Smooth muscle cell (in vitro differentiated cells): ENCODE results near the gene ZKSCAN3. TPM values are rescaled to one million over a fixed set of nuclear protein-coding genes. Genes with fewer than 3 reads are reported as not detected.

Source experiments
- DNase-seq: peaks from one replicate; lab custom pipeline; 2025; ENCODE audit not compliant: unreplicated experiment; lab: John Stamatoyannopoulos, UW
- H2AFZ ChIP-seq: fragments of 200-600 bp; sonication (generic); 2 replicates; pipeline ENCODE4 v1.6.0; 2016; ENCODE audit warnings: antibody characterized with exemption, low read depth, mild to moderate bottlenecking
- H3F3A ChIP-seq: fragments of 200-600 bp; sonication (generic); 2 replicates; pipeline ENCODE4 v1.6.0; 2017; ENCODE audit warnings: antibody characterized with exemption, low read depth
- H3K27ac ChIP-seq: fragments of 200-600 bp; sonication (generic); 2 replicates; pipeline ENCODE4 v1.5.1; 2016; ENCODE audit warnings: low read depth, mild to moderate bottlenecking
- H3K27me3 ChIP-seq: fragments of 200-600 bp; sonication (generic); 2 replicates; pipeline ENCODE4 v1.6.1; 2016; ENCODE audit warnings: low read depth, mild to moderate bottlenecking
- H3K36me3 ChIP-seq: fragments of 200-600 bp; sonication (generic); 2 replicates; pipeline ENCODE4 v1.5.1; 2016; ENCODE audit warnings: low read depth
- H3K4me1 ChIP-seq: fragments of 200-600 bp; sonication (generic); 2 replicates; pipeline ENCODE4 v1.5.1; 2016; ENCODE audit warnings: low read depth
- H3K4me2 ChIP-seq: fragments of 200-600 bp; sonication (generic); 2 replicates; pipeline ENCODE4 v1.6.0; 2016; ENCODE audit warnings: mild to moderate bottlenecking
- H3K4me3 ChIP-seq: fragments of 200-600 bp; sonication (generic); 2 replicates; pipeline ENCODE4 v1.5.1; 2016; ENCODE audit warnings: mild to moderate bottlenecking
- H3K79me2 ChIP-seq: fragments of 200-600 bp; sonication (generic); 2 replicates; pipeline ENCODE4 v1.6.0; 2016; ENCODE audit warnings: low read depth, mild to moderate bottlenecking
- H3K9ac ChIP-seq: fragments of 200-600 bp; sonication (generic); 2 replicates; pipeline ENCODE4 v1.6.0; 2016; ENCODE audit warnings: low read depth
- H3K9me3 ChIP-seq: fragments of 200-600 bp; sonication (generic); replicated peaks from 2 replicates; pipeline ENCODE4 v1.5.1; 2016; ENCODE audit warnings: low read depth
- H4K20me1 ChIP-seq: fragments of 200-600 bp; sonication (generic); 2 replicates; pipeline ENCODE4 v1.6.0; 2016; ENCODE audit warnings: low read depth
- WGBS: methylation state at CpG from one replicate; pipeline ENCODE4 v1.1.7; 2016; ENCODE audit warnings: low lambda C conversion rate; 5-methylcytosine and 5-hydroxymethylcytosine counted together
- polyA plus RNA-seq: library from polyadenylated mRNA; unstranded; fragments of >200 nt; fragmentation: Nextera tagmentation; extraction: Ambion mirVana; gene quantifications from 2 replicates; pipeline ENCODE4 v1.2.1, GENCODE V29; 2016
- total RNA-seq: library from RNA; depleted of rRNA; stranded (reverse); fragments of >200 nt; gene quantifications from 2 replicates; pipeline ENCODE4 v1.2.3, GENCODE V29; 2014
- TF ChIP-seq, protein P1 (sequence below): fragments of 200-600 bp; sonication (generic); IDR thresholded peaks from 2 replicates; pipeline ENCODE4 v1.5.1; 2017; ENCODE audit warnings: borderline replicate concordance, mild to moderate bottlenecking, antibody characterized with exemption; ENCODE audit not compliant: insufficient read depth, poor library complexity, severe bottlenecking

ZKSCAN3 gene
- total and polyA plus RNA-seq, 2 experiments from 2014 or later = 3.6 to 5.2 TPM

GRCh38 chr6:28384143-28384533 lies 34.4 kb downstream of the ZKSCAN3 start:
- no peak for DNase-seq
- peaks cover 10% of the 10 kb centered on the region for H3F3A ChIP-seq
- 75% methylated on average over 2 of the region's 2 CpGs for WGBS
- peak overlapping the region; percentile 49 for H3K9ac ChIP-seq
- H2AFZ ChIP-seq = no peak overlapping the region
- H3K79me2 ChIP-seq = peaks cover 19% of the 10 kb centered on the region
- peaks cover 5% of the 10 kb centered on the region for H3K9me3 ChIP-seq
- no peaks in the 10 kb centered on the region for H4K20me1 ChIP-seq
- TF ChIP-seq, protein P1, sequence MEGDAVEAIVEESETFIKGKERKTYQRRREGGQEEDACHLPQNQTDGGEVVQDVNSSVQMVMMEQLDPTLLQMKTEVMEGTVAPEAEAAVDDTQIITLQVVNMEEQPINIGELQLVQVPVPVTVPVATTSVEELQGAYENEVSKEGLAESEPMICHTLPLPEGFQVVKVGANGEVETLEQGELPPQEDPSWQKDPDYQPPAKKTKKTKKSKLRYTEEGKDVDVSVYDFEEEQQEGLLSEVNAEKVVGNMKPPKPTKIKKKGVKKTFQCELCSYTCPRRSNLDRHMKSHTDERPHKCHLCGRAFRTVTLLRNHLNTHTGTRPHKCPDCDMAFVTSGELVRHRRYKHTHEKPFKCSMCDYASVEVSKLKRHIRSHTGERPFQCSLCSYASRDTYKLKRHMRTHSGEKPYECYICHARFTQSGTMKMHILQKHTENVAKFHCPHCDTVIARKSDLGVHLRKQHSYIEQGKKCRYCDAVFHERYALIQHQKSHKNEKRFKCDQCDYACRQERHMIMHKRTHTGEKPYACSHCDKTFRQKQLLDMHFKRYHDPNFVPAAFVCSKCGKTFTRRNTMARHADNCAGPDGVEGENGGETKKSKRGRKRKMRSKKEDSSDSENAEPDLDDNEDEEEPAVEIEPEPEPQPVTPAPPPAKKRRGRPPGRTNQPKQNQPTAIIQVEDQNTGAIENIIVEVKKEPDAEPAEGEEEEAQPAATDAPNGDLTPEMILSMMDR = no peak
- H3K4me3 ChIP-seq = no peak overlapping the region
- H3K27ac ChIP-seq = peak overlapping the region; percentile 60
- H3K36me3 ChIP-seq = peaks cover 29% of the 10 kb centered on the region
- peaks cover 6% of the 10 kb centered on the region for H3K4me1 ChIP-seq
- no peaks in the 10 kb centered on the region for H3K27me3 ChIP-seq
- no peak overlapping the region for H3K4me2 ChIP-seq

GRCh38 chr6:28390688-28391087 lies 40.9 kb downstream of the ZKSCAN3 start:
- no peaks in the 10 kb centered on the region for H3F3A ChIP-seq
- no peaks in the 10 kb centered on the region for H3K9me3 ChIP-seq
- H3K27me3 ChIP-seq = no peaks in the 10 kb centered on the region
- TF ChIP-seq, protein P1 = no peak
- H3K4me2 ChIP-seq = no peak overlapping the region
- peak overlapping the region; percentile 72 for H3K27ac ChIP-seq
- peaks cover 45% of the 10 kb centered on the region for H3K79me2 ChIP-seq
- 60% methylated on average over 8 of the region's 8 CpGs for WGBS
- no peaks in the 10 kb centered on the region for H3K4me1 ChIP-seq
- peak overlapping the region; percentile 31 for H3K9ac ChIP-seq
- peaks cover 20% of the 10 kb centered on the region for H4K20me1 ChIP-seq
- no peak overlapping the region for H3K4me3 ChIP-seq
- H3K36me3 ChIP-seq = peaks cover 29% of the 10 kb centered on the region
- no peak overlapping the region for H2AFZ ChIP-seq
- no peak for DNase-seq

DNA sequence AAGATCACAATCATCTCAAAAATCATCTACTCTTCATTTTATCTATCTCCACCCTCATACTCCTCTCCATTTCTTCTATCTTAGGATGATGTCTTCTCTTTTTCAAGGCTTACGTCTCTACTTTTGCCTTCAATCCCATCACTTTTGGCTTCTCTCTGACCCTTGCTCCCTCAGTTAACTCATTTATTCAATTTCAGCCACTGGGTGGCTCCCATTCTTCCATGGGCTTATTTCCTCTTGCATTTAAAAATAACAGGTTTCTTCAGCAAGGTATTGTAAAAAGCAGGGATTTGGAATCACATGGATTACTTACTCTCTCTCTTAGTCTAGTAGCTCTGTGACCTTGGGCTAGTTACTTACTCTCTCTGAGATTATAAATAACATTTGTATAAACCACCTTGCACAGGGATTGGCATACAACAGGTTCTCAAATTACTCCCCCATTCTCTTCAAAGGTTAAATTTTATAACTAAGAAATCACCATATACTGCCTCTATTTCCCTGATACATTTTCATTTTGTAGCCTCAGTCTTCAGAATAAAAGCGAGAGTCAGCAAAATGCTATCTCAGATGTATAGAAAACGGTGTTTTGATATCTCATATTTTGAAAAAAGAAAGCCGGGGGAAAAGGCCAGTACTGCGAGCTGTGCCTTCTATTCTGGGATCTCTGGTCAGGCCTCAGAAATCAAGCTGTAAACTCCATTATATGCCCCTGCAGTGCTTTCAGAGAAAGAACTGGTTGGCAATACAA lies 44.3 kb downstream of the ZKSCAN3 start:
- Histone ChIP-seq H3K9ac (no peak overlapping the region), H3K4me2 (no peak overlapping the region), H3K79me2 (peaks cover 54% of the 10 kb centered on the region), H3K9me3 (no peaks in the 10 kb centered on the region), H3K36me3 (peaks cover 22% of the 10 kb centered on the region), H3K4me3 (no peak overlapping the region), H3K27me3 (no peaks in the 10 kb centered on the region), H3K27ac (no peak overlapping the region), H2AFZ (no peak overlapping the region), H3F3A (no peaks in the 10 kb centered on the region), H3K4me1 (peaks cover 16% of the 10 kb centered on the region), H4K20me1 (peaks cover 21% of the 10 kb centered on the region)
- TF ChIP-seq, protein P1 = peak; percentile 12
- WGBS = 97% methylated on average over 5 of the region's 5 CpGs
- DNase-seq = no peak

- Histone ChIP-seq H3K36me3 (peaks cover 12% of the 10 kb centered on the region), H3K79me2 (peaks cover 48% of the 10 kb centered on the region), H3K4me3 (no peak overlapping the region), H3K27ac (no peak overlapping the region), H3K9ac (no peak overlapping the region), H4K20me1 (peaks cover 19% of the 10 kb centered on the region), H3K27me3 (no peaks in the 10 kb centered on the region), H3K4me2 (no peak overlapping the region), H2AFZ (no peak overlapping the region), H3F3A (peaks cover 3% of the 10 kb centered on the region), H3K4me1 (peaks cover 24% of the 10 kb centered on the region), H3K9me3 (no peaks in the 10 kb centered on the region)
- 93% methylated on average over 4 of the region's 4 CpGs for WGBS
- no peak for DNase-seq
- TF ChIP-seq, protein P1 = no peak
Measured at GRCh38 chr6:28395918-28396317, 46.2 kb downstream of the ZKSCAN3 start.
